Upper lobe of left lung (tissue), 6 donors: ENCODE data around the gene NBEA. TPM values are rescaled to one million over a fixed set of nuclear protein-coding genes. Genes with fewer than 3 reads are reported as not detected.

Experiments used
- ATAC-seq, 2 donors: fragments of 200-7000 bp; cut with Tn5 transposase; one replicate each; pipeline ENCODE4 v1.9.1; 2022; ENCODE audit warnings: mild to moderate bottlenecking in 2 of 2, moderate library complexity in 2 of 2; ENCODE audit not compliant: low FRiP score in 2 of 2
- DNase-seq, 2 donors: peaks; one replicate each; pipeline ENCODE4 v3.0.0-alpha.2; 2019 to 2020
- H3K27ac ChIP-seq, 4 donors: fragments of 200-600 bp; sonication (generic); one replicate each; pipeline ENCODE4 v1.5.1; 2016 to 2019
- H3K27me3 ChIP-seq, 4 donors: fragments of 200-600 bp; sonication (generic); one replicate each; pipeline ENCODE4 v1.5.1; 2017 to 2019
- H3K36me3 ChIP-seq, 4 donors: fragments of 200-600 bp; sonication (generic); one replicate each; pipeline ENCODE4 v1.5.1; 2016 to 2019
- H3K4me1 ChIP-seq, 4 donors: fragments of 200-600 bp; sonication (generic); one replicate each; pipeline ENCODE4 v1.5.1; 2018 to 2019
- H3K4me3 ChIP-seq, 4 donors: fragments of 200-600 bp; sonication (generic); one replicate each; pipeline ENCODE4 v1.5.1; 2017 to 2019; ENCODE audit warnings: mild to moderate bottlenecking in 2 of 4, moderate library complexity in 1 of 4
- H3K9me3 ChIP-seq, 4 donors: fragments of 200-600 bp; sonication (generic); one replicate each; pipeline ENCODE4 v1.5.1; 2018 to 2019
- EP300 ChIP-seq, 4 donors: sonication (generic); formaldehyde crosslinking; IDR thresholded peaks; one replicate each; pipeline ENCODE4 v1.5.1; 2017; ENCODE audit warnings: antibody characterized with exemption in 4 of 4, control low read depth in 2 of 4
- POLR2A ChIP-seq, 4 donors: fragments of 450-650 bp; IDR thresholded peaks; one replicate each; pipeline ENCODE4 v1.5.1; 2016 to 2017; ENCODE audit warnings: antibody characterized with exemption in 4 of 4, mild to moderate bottlenecking in 2 of 4
- POLR2AphosphoS5 ChIP-seq, 2 donors: sonication (generic); formaldehyde crosslinking; IDR thresholded peaks; one replicate each; pipeline ENCODE4 v1.5.1; 2017; ENCODE audit warnings: antibody characterized with exemption in 2 of 2
- WGBS, 2 donors: methylation state at CpG; one replicate each; pipeline ENCODE4 v1.1.5; 2017 to 2018; 5-methylcytosine and 5-hydroxymethylcytosine counted together
- total RNA-seq, 6 donors: library from RNA; depleted of rRNA in 4 of 6; stranded (reverse); fragments of >200 nt in 4 of 6; gene quantifications; one replicate each; pipeline versions ENCODE4 v1.1.0 to v1.2.1, GENCODE V29; 2016 to 2021
- TF ChIP-seq, protein P1 (sequence below), 6 experiments: fragments of 450-650 bp in 4 of 6; fragments of 200-600 bp in 2 of 6; sonication (generic) in 2 of 6; IDR thresholded peaks; one replicate each; pipeline ENCODE4 v1.5.1; 2016 to 2019; ENCODE audit warnings: antibody characterized with exemption in 6 of 6
- donor health status: DM: no; HTN: no; CAD: no; lungs with moderate emphysema.
- donor health status: DM: no; HTN: yes; CAD: no; lungs with severe emphysema.

The NBEA gene
- total RNA-seq, 6 donors from 2014 or later, result 2.7 to 21.4 (median 5.5) TPM

DNA sequence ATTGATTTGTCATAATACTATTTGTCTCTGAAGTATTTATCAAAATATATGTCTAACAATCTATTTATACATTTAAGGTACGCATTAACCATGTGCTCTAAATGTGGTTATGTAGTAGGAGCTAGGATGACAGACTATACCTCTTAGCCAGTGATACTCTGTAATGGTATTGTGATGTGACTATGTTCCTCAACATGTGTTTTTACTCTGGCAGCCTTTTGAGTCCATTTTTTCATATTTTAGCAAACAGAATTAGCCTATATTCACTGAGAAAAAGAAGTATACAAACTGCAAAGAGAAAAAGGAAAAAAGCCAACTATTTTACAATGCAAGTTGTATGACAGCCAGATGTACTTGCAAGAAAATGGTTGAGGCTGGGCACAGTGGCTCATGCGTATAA, 507.8 kb downstream of the NBEA start:
- DNase-seq (no peak), ATAC-seq (no peak)
- no peak overlapping the region for H3K4me3 ChIP-seq
- 83 to 92% methylated on average over 2 of the region's 2 CpGs for WGBS, 2 donors
- TF ChIP-seq, protein P1, sequence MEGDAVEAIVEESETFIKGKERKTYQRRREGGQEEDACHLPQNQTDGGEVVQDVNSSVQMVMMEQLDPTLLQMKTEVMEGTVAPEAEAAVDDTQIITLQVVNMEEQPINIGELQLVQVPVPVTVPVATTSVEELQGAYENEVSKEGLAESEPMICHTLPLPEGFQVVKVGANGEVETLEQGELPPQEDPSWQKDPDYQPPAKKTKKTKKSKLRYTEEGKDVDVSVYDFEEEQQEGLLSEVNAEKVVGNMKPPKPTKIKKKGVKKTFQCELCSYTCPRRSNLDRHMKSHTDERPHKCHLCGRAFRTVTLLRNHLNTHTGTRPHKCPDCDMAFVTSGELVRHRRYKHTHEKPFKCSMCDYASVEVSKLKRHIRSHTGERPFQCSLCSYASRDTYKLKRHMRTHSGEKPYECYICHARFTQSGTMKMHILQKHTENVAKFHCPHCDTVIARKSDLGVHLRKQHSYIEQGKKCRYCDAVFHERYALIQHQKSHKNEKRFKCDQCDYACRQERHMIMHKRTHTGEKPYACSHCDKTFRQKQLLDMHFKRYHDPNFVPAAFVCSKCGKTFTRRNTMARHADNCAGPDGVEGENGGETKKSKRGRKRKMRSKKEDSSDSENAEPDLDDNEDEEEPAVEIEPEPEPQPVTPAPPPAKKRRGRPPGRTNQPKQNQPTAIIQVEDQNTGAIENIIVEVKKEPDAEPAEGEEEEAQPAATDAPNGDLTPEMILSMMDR (IDR thresholded peaks at IDR 0.05), result no peak
- TF ChIP-seq EP300 (IDR thresholded peaks at IDR 0.05), result no peak
- no peak for TF ChIP-seq POLR2A (IDR thresholded peaks at IDR 0.05)
- no peak for TF ChIP-seq POLR2AphosphoS5 (IDR thresholded peaks at IDR 0.05)
- no peak overlapping the region for H3K27ac ChIP-seq
- H3K9me3 ChIP-seq, result no peaks in the 10 kb centered on the region
- H3K36me3 ChIP-seq, result no peaks in the 10 kb centered on the region
- H3K4me1 ChIP-seq, result no peaks in the 10 kb centered on the region
- no peaks in the 10 kb centered on the region for H3K27me3 ChIP-seq

DNA sequence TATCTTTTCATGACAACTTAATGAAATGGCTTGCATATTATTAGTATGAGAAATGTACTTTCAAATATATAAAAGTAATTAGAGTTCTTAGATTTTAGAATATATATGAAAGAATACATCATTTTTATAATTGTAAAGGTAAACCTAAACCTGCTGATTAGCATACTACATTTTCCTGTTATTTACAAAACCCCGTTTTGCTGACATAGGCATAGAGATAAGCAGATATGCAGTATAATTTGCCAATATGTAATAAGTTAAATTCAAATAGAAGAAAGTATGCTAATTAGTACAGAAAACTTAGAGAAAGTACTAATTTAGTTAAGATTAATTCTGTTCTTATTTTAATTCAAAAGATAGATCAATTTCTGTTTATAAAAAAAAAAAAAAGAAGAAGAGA, 513.0 kb downstream of the NBEA start:
- H3K27me3 ChIP-seq, result no peaks in the 10 kb centered on the region
- no peaks in the 10 kb centered on the region for H3K9me3 ChIP-seq
- no peak overlapping the region for H3K27ac ChIP-seq
- ATAC-seq (no peak), DNase-seq (no peak)
- H3K4me1 ChIP-seq, result no peaks in the 10 kb centered on the region
- no peak overlapping the region for H3K4me3 ChIP-seq
- no peaks in the 10 kb centered on the region for H3K36me3 ChIP-seq
- TF ChIP-seq, protein P1 (IDR thresholded peaks at IDR 0.05), result no peak
- TF ChIP-seq POLR2AphosphoS5 (IDR thresholded peaks at IDR 0.05) (no peak), EP300 (IDR thresholded peaks at IDR 0.05) (no peak), POLR2A (IDR thresholded peaks at IDR 0.05) (no peak)
- 67 to 72% methylated on average over 1 of the region's 1 CpG for whole genome bisulfite sequencing, 2 donors

DNA sequence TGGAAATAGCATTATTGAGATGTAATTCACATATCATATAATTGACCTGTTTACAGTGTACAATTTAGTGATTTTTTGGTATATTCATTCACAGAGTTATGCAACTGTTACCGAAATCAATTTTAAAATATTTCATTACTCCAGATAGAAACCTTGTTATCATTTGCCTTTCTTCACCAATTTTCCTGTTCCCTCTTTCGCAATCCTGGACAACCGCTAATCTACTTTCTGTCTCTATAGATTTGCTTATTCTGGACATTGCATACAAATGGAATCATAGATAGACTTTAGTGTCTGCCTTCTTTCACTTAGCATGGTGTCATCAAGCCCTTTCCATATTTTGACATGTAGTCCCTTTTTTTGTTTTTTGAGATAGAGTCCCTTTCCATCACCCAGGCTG, 515.2 kb downstream of the NBEA start:
- ATAC-seq (no peak), DNase-seq (no peak)
- TF ChIP-seq POLR2A (IDR thresholded peaks at IDR 0.05) (no peak), EP300 (IDR thresholded peaks at IDR 0.05) (no peak), POLR2AphosphoS5 (IDR thresholded peaks at IDR 0.05) (no peak)
- TF ChIP-seq, protein P1 (IDR thresholded peaks at IDR 0.05), result no peak
- Histone ChIP-seq H3K27me3 (no peaks in the 10 kb centered on the region), H3K36me3 (no peaks in the 10 kb centered on the region), H3K27ac (no peak overlapping the region), H3K4me3 (no peak overlapping the region), H3K4me1 (no peaks in the 10 kb centered on the region), H3K9me3 (no peaks in the 10 kb centered on the region)
- WGBS, 2 donors, result 90 to 97% methylated on average over 3 of the region's 3 CpGs

DNA sequence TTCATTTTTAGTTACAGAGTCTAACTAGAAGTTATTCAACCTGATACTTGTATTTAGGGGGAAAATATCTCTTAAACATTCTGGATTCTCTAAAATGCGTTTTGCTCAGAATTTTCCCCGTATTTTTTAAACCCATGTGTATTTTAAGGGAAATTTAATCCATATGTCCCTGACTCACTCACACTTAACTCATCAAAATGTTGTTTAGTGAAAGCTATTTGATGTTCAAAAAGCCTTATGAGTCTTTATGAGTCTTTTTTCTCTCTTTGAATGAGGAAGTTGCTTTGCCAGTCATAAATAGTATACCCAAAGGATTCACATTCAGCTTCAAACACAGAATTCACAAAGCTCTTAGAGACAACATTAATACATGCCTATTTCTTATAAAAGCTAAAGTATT, 518.0 kb downstream of the NBEA start:
- ATAC-seq (no peak), DNase-seq (no peak)
- H3K9me3 ChIP-seq, result no peaks in the 10 kb centered on the region
- TF ChIP-seq EP300 (IDR thresholded peaks at IDR 0.05) (no peak), POLR2A (IDR thresholded peaks at IDR 0.05) (no peak), POLR2AphosphoS5 (IDR thresholded peaks at IDR 0.05) (no peak)
- TF ChIP-seq, protein P1 (IDR thresholded peaks at IDR 0.05), result no peak
- no peak overlapping the region for H3K4me3 ChIP-seq
- H3K4me1 ChIP-seq, result no peaks in the 10 kb centered on the region
- no peaks in the 10 kb centered on the region for H3K27me3 ChIP-seq
- H3K36me3 ChIP-seq, result no peaks in the 10 kb centered on the region
- H3K27ac ChIP-seq, result no peak overlapping the region
- 90 to 95% methylated on average over 2 of the region's 2 CpGs for WGBS, 2 donors

DNA sequence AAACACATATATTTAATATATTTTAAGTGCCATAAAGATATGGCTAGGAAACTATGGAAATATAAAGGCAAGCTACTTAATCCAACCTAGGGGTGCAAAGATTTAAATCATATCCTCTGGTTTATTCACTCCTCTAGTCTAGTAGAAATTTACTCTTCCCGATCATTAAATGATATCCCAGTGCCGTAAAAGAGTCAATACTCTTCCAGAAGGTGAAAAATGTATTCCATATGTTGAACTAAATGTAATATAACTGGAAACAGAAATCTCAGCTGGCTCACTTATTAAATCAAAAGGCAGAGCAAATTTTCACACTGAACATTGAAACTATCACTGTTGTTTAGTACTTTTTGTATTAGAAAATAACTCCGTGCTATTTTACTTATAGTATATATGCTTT, 523.3 kb downstream of the NBEA start:
- Histone ChIP-seq H3K27ac (no peak overlapping the region), H3K27me3 (peaks cover 0 to 6% (median 0%) of the 10 kb centered on the region in 4 donors), H3K4me3 (no peak overlapping the region), H3K4me1 (peaks cover 0 to 1% (median under 1%) of the 10 kb centered on the region in 4 donors), H3K36me3 (no peaks in the 10 kb centered on the region), H3K9me3 (no peaks in the 10 kb centered on the region)
- ATAC-seq, result no peak
- 93 to 96% methylated on average over 3 of the region's 3 CpGs for whole genome bisulfite sequencing, 2 donors
- no peak for DNase-seq
- TF ChIP-seq EP300 (IDR thresholded peaks at IDR 0.05), result no peak
- TF ChIP-seq POLR2A (IDR thresholded peaks at IDR 0.05), result no peak
- no peak for TF ChIP-seq POLR2AphosphoS5 (IDR thresholded peaks at IDR 0.05)
- TF ChIP-seq, protein P1 (IDR thresholded peaks at IDR 0.05), result no peak
